Measurements from ENCODE around the gene NMT2. TPM values are rescaled to one million over a fixed set of nuclear protein-coding genes. Genes with fewer than 3 reads are reported as not detected.

NMT2 gene
- total and polyA plus RNA-seq, 9 donors = 15.2 to 21.3 (median 16.5) TPM

GRCh38 chr10:15106352-15107013, 62.0 kb downstream of the NMT2 start:
- Histone ChIP-seq H3K4me3 (ENCODE audit: low read length) (no peak overlapping the region), H3K36me3 (ENCODE audit: control insufficient read depth, insufficient read depth, low read length) (peaks cover 52% of the 10 kb centered on the region), H3K27me3 (ENCODE audit: control insufficient read depth, insufficient read depth, low read length) (no peaks in the 10 kb centered on the region), H3K27ac (ENCODE audit: low read length) (no peak overlapping the region), H3K9me3 (replicated peaks; ENCODE audit: control insufficient read depth, low read depth, low read length) (no peaks in the 10 kb centered on the region), H3K4me1 (ENCODE audit: control insufficient read depth, insufficient read depth, low read length) (peaks cover 3% of the 10 kb centered on the region)
- 96% methylated on average over 4 of the region's 8 CpGs for WGBS (ENCODE audit: insufficient coverage)
- DNase-seq = peak; percentile 72

GRCh38 chr10:15103513-15103912, 65.0 kb downstream of the NMT2 start:
- Histone ChIP-seq H3K27ac (ENCODE audit: low read length) (no peak overlapping the region), H3K9me3 (replicated peaks; ENCODE audit: control insufficient read depth, low read depth, low read length) (no peaks in the 10 kb centered on the region), H3K27me3 (ENCODE audit: control insufficient read depth, insufficient read depth, low read length) (no peaks in the 10 kb centered on the region), H3K4me1 (ENCODE audit: control insufficient read depth, insufficient read depth, low read length) (peaks cover 9% of the 10 kb centered on the region), H3K36me3 (ENCODE audit: control insufficient read depth, insufficient read depth, low read length) (peaks cover 48% of the 10 kb centered on the region), H3K4me3 (ENCODE audit: low read length) (no peak overlapping the region)
- 66% methylated on average over 9 of the region's 9 CpGs for WGBS (ENCODE audit: insufficient coverage)
- no peak for DNase-seq

GRCh38 chr10:15099886-15100285, 68.6 kb downstream of the NMT2 start:
- Histone ChIP-seq H3K27ac (ENCODE audit: low read length) (no peak overlapping the region), H3K36me3 (ENCODE audit: control insufficient read depth, insufficient read depth, low read length) (peaks cover 29% of the 10 kb centered on the region), H3K4me3 (ENCODE audit: low read length) (no peak overlapping the region), H3K9me3 (replicated peaks; ENCODE audit: control insufficient read depth, low read depth, low read length) (no peaks in the 10 kb centered on the region), H3K4me1 (ENCODE audit: control insufficient read depth, insufficient read depth, low read length) (peaks cover 13% of the 10 kb centered on the region), H3K27me3 (ENCODE audit: control insufficient read depth, insufficient read depth, low read length) (no peaks in the 10 kb centered on the region)
- no CpG with 5 or more reads among the region's 4 CpGs for WGBS (ENCODE audit: insufficient coverage)
- DNase-seq = no peak

- under 1% methylated on average over 81 of the region's 84 CpGs for WGBS (ENCODE audit: insufficient coverage)
- H3K36me3 ChIP-seq (ENCODE audit: control insufficient read depth, insufficient read depth, low read length) = peaks cover 11% of the 10 kb centered on the region
- peak within 1 kb of the TSS; percentile 84 for H3K4me3 ChIP-seq (ENCODE audit: low read length)
- peaks cover 13% of the 10 kb centered on the region for H3K4me1 ChIP-seq (ENCODE audit: control insufficient read depth, insufficient read depth, low read length)
- peak within 1 kb of the TSS; percentile 99 for H3K27ac ChIP-seq (ENCODE audit: low read length)
- no peaks in the 10 kb centered on the region for H3K27me3 ChIP-seq (ENCODE audit: control insufficient read depth, insufficient read depth, low read length)
- H3K9me3 ChIP-seq (replicated peaks; ENCODE audit: control insufficient read depth, low read depth, low read length) = no peaks in the 10 kb centered on the region
- peak; percentile 97 for DNase-seq
Measured at GRCh38 chr10:15097011-15097812, 71.3 kb downstream of the NMT2 start, which contains the start of gene RPP38. Gene RPP38 (plus strand): TSS chr10:15097355. CDS start chr10:15103315, 5,960 bp downstream.

GRCh38 chr10:15096661-15097010, 71.9 kb downstream of the NMT2 start:
- 0% methylated on average over 8 of the region's 11 CpGs for WGBS (ENCODE audit: insufficient coverage)
- Histone ChIP-seq H3K4me3 (ENCODE audit: low read length) (peak overlapping the region; percentile 84), H3K9me3 (replicated peaks; ENCODE audit: control insufficient read depth, low read depth, low read length) (no peaks in the 10 kb centered on the region), H3K4me1 (ENCODE audit: control insufficient read depth, insufficient read depth, low read length) (peaks cover 13% of the 10 kb centered on the region), H3K27me3 (ENCODE audit: control insufficient read depth, insufficient read depth, low read length) (no peaks in the 10 kb centered on the region), H3K36me3 (ENCODE audit: control insufficient read depth, insufficient read depth, low read length) (peaks cover 7% of the 10 kb centered on the region), H3K27ac (ENCODE audit: low read length) (peak overlapping the region; percentile 99)
- DNase-seq = no peak

- H3K4me3 ChIP-seq (ENCODE audit: low read length) = no peak overlapping the region
- WGBS (ENCODE audit: insufficient coverage) = 85% methylated on average over 9 of the region's 16 CpGs
- H3K27ac ChIP-seq (ENCODE audit: low read length) = no peak overlapping the region
- no peaks in the 10 kb centered on the region for H3K36me3 ChIP-seq (ENCODE audit: control insufficient read depth, insufficient read depth, low read length)
- H3K9me3 ChIP-seq (replicated peaks; ENCODE audit: control insufficient read depth, low read depth, low read length) = no peaks in the 10 kb centered on the region
- H3K4me1 ChIP-seq (ENCODE audit: control insufficient read depth, insufficient read depth, low read length) = peaks cover 9% of the 10 kb centered on the region
- DNase-seq = no peak
- H3K27me3 ChIP-seq (ENCODE audit: control insufficient read depth, insufficient read depth, low read length) = peaks cover 2% of the 10 kb centered on the region
Measured at GRCh38 chr10:15092855-15093408, 75.6 kb downstream of the NMT2 start.

- Histone ChIP-seq H3K9me3 (replicated peaks; ENCODE audit: control insufficient read depth, low read depth, low read length) (no peaks in the 10 kb centered on the region), H3K4me1 (ENCODE audit: control insufficient read depth, insufficient read depth, low read length) (peaks cover 5% of the 10 kb centered on the region), H3K27ac (ENCODE audit: low read length) (no peak overlapping the region), H3K36me3 (ENCODE audit: control insufficient read depth, insufficient read depth, low read length) (no peaks in the 10 kb centered on the region), H3K4me3 (ENCODE audit: low read length) (no peak overlapping the region), H3K27me3 (ENCODE audit: control insufficient read depth, insufficient read depth, low read length) (peaks cover 2% of the 10 kb centered on the region)
- WGBS (ENCODE audit: insufficient coverage) = 83% methylated on average over 4 of the region's 5 CpGs
- DNase-seq = no peak
Measured at GRCh38 chr10:15091418-15091817, 77.1 kb downstream of the NMT2 start.

- under 1% methylated on average over 53 of the region's 63 CpGs for WGBS (ENCODE audit: insufficient coverage)
- DNase-seq = peak; percentile 91
- Histone ChIP-seq H3K36me3 (ENCODE audit: control insufficient read depth, insufficient read depth, low read length) (no peaks in the 10 kb centered on the region), H3K4me3 (ENCODE audit: low read length) (peak within 1 kb of the TSS; percentile 50), H3K4me1 (ENCODE audit: control insufficient read depth, insufficient read depth, low read length) (peaks cover 12% of the 10 kb centered on the region), H3K27ac (ENCODE audit: low read length) (no peak within 1 kb of the TSS), H3K27me3 (ENCODE audit: control insufficient read depth, insufficient read depth, low read length) (peaks cover 2% of the 10 kb centered on the region), H3K9me3 (replicated peaks; ENCODE audit: control insufficient read depth, low read depth, low read length) (no peaks in the 10 kb centered on the region)
Measured at GRCh38 chr10:15088428-15089261, 79.8 kb downstream of the NMT2 start, which contains the start of gene ACBD7. Gene ACBD7 (minus strand): TSS chr10:15088776. CDS start chr10:15088728, 48 bp downstream.

- WGBS (ENCODE audit: insufficient coverage) = 11% methylated on average over 5 of the region's 7 CpGs
- Histone ChIP-seq H3K9me3 (replicated peaks; ENCODE audit: control insufficient read depth, low read depth, low read length) (no peaks in the 10 kb centered on the region), H3K27me3 (ENCODE audit: control insufficient read depth, insufficient read depth, low read length) (no peaks in the 10 kb centered on the region), H3K36me3 (ENCODE audit: control insufficient read depth, insufficient read depth, low read length) (no peaks in the 10 kb centered on the region), H3K4me3 (ENCODE audit: low read length) (peak overlapping the region; percentile 40), H3K4me1 (ENCODE audit: control insufficient read depth, insufficient read depth, low read length) (peaks cover 12% of the 10 kb centered on the region), H3K27ac (ENCODE audit: low read length) (peak overlapping the region; percentile 72)
- DNase-seq = peak; percentile 96
Measured at GRCh38 chr10:15084502-15084922, 84.0 kb downstream of the NMT2 start.
